T-cell (primary cell): ENCODE measurements around the gene TLR3. TPM values are rescaled to one million over a fixed set of nuclear protein-coding genes. Genes with fewer than 3 reads are reported as not detected.
A peak's percentile ranks its signal among the peaks of the same experiment; 100 is the strongest.

ENCODE experiments used
- ATAC-seq, 4 experiments: fragments of 200-7000 bp in 3 of 4; fragments of 150-1000 bp in 1 of 4; cut with Tn5 transposase; replicated peaks in 1 of 4; 1 replicate in 3 of 4; 2 replicates in 1 of 4; pipeline ENCODE4 v1.10.0; 2021; ENCODE audit warnings: moderate library complexity in 3 of 4, mild to moderate bottlenecking in 2 of 4, moderate number of reproducible peaks in 1 of 4
- CTCF ChIA-PET, 2 donors: fragments of 300-600 bp; sonication (Branson Sonifier 250); formaldehyde crosslinking; loops; one replicate each; lab custom pipeline; 2022; ENCODE audit warnings: antibody characterized with exemption in 2 of 2; lab: Charles Lee
- POLR2A ChIA-PET, 2 donors: fragments of 300-600 bp; sonication (Branson Sonifier 250); formaldehyde crosslinking; loops; one replicate each; lab custom pipeline; 2022; ENCODE audit warnings: antibody characterized with exemption in 2 of 2; lab: Charles Lee
- DNase-seq, 35 experiments: peaks; one replicate each; pipeline versions ENCODE4 v3.0.0 to v3.0.0-alpha.2; 2013 to 2023
- H3K27ac ChIP-seq: one replicate; pipeline ENCODE4 v1.5.1; 2013; ENCODE audit warnings: low read length
- H3K27me3 ChIP-seq, 2 experiments: replicated peaks in 1 of 2; 1 replicate in 1 of 2; 2 replicates in 1 of 2; pipeline versions ENCODE4 v1.6.1 to v1.7.0; 2013; ENCODE audit warnings: low read length in 1 of 2, mixed read lengths in 1 of 2; ENCODE audit not compliant: control insufficient read depth in 2 of 2, insufficient read depth in 2 of 2; ENCODE audit errors: extremely low read depth in 1 of 2
- H3K36me3 ChIP-seq, 2 donors: 1 replicate in 1 of 2; 2 replicates in 1 of 2; pipeline versions ENCODE4 v1.6.1 to v1.7.0; 2013; ENCODE audit warnings: low read length in 1 of 2; ENCODE audit not compliant: control insufficient read depth in 2 of 2, insufficient read depth in 1 of 2; ENCODE audit errors: extremely low read depth in 1 of 2
- H3K4me1 ChIP-seq, 2 experiments: 1 replicate in 1 of 2; 2 replicates in 1 of 2; pipeline versions ENCODE4 v1.6.1 to v1.7.0; 2013; ENCODE audit warnings: low read length in 2 of 2, mixed read lengths in 1 of 2; ENCODE audit not compliant: insufficient read depth in 2 of 2, control insufficient read depth in 1 of 2; ENCODE audit errors: extremely low read depth in 1 of 2
- H3K4me3 ChIP-seq, 2 donors: 1 replicate in 1 of 2; 2 replicates in 1 of 2; pipeline versions ENCODE4 v1.5.1 to v1.7.0; 2013; ENCODE audit warnings: mild to moderate bottlenecking in 2 of 2, low read length in 1 of 2, moderate library complexity in 1 of 2; ENCODE audit not compliant: control insufficient read depth in 1 of 2; ENCODE audit errors: extremely low read depth in 1 of 2
- H3K9me3 ChIP-seq: 2 replicates; pipeline ENCODE4 v1.7.0; 2013
- H3K27ac Mint-ChIP-seq, 2 donors: one replicate each; pipeline ENCODE4 v1.8.0; 2020 to 2021; ENCODE audit warnings: mild to moderate bottlenecking in 2 of 2, mixed read lengths in 2 of 2
- H3K27me3 Mint-ChIP-seq, 2 donors: one replicate each; pipeline ENCODE4 v1.8.0; 2021 to 2022; ENCODE audit warnings: mixed read lengths in 2 of 2
- H3K36me3 Mint-ChIP-seq: one replicate; pipeline ENCODE4 v1.8.0; 2021; ENCODE audit warnings: mixed read lengths
- H3K4me1 Mint-ChIP-seq, 3 donors: one replicate each; pipeline ENCODE4 v1.8.0; 2020 to 2022; ENCODE audit warnings: mixed read lengths in 3 of 3, mild to moderate bottlenecking in 1 of 3
- H3K4me3 Mint-ChIP-seq, 3 donors: one replicate each; pipeline ENCODE4 v1.8.0; 2020 to 2022; ENCODE audit warnings: mild to moderate bottlenecking in 3 of 3, mixed read lengths in 3 of 3, moderate library complexity in 3 of 3
- H3K9me3 Mint-ChIP-seq, 3 donors: one replicate each; pipeline ENCODE4 v1.8.0; 2020 to 2022; ENCODE audit warnings: mixed read lengths in 3 of 3
- WGBS: methylation state at CpG from one replicate; pipeline ENCODE4 v1.1.5; 2013; ENCODE audit warnings: missing lambda C conversion rate; ENCODE audit not compliant: insufficient coverage; 5-methylcytosine and 5-hydroxymethylcytosine counted together
- total RNA-seq, 35 experiments: library from RNA in 6 of 35; stranded (reverse) in 6 of 35; fragments of 120-200 nt in 1 of 35; gene quantifications; one replicate each; pipeline versions ENCODE4 v1.2.1 to v1.2.4 and lab custom pipeline; 2013 to 2026

Gene TLR3
- total RNA-seq, 5 donors from 2014 or later (not counting 1 experiment from before 2014, with no cell fraction given), result 0.82 to 2.9 (median 1.4) TPM

- POLR2A ChIA-PET, result no interaction called here
- no peaks in the 10 kb centered on the region for H3K9me3 Mint-ChIP-seq
These were observed 26.4 kb downstream of the TLR3 start for GRCh38 chr4:186095406-186095805.

GRCh38 chr4:186096681-186097165 is 27.8 kb downstream of the TLR3 start:
- Histone ChIP-seq H3K9me3 (no peaks in the 10 kb centered on the region), H3K4me3 (no peak overlapping the region), H3K27ac (no peak overlapping the region), H3K36me3 (no peaks in the 10 kb centered on the region), H3K4me1 (no peaks in the 10 kb centered on the region), H3K27me3 (peaks cover 0 to 9% of the 10 kb centered on the region in 2 experiments)
- ChIA-PET CTCF (no interaction called here), POLR2A (no interaction called here)
- Mint-ChIP-seq H3K9me3 (no peaks in the 10 kb centered on the region), H3K27me3 (peaks cover 12 to 18% of the 10 kb centered on the region in 2 donors), H3K4me1 (no peaks in the 10 kb centered on the region), H3K4me3 (no peak overlapping the region), H3K27ac (no peak overlapping the region), H3K36me3 (no peaks in the 10 kb centered on the region)
- DNase-seq (no peak), ATAC-seq (no peak)
- 82% methylated on average over 5 of the region's 9 CpGs for WGBS

More at GRCh38 chr4:186095406-186095805, 26.4 kb downstream of the TLR3 start:
- H3K36me3 ChIP-seq, result no peaks in the 10 kb centered on the region
- CTCF ChIA-PET, result no interaction called here
- H3K4me1 ChIP-seq, result no peaks in the 10 kb centered on the region
- Mint-ChIP-seq H3K36me3 (no peaks in the 10 kb centered on the region), H3K27ac (no peak overlapping the region), H3K27me3 (peaks cover 12 to 18% of the 10 kb centered on the region in 2 donors), H3K4me3 (no peak overlapping the region), H3K4me1 (no peaks in the 10 kb centered on the region)
- ATAC-seq (no peak), DNase-seq (no peak)
- H3K27me3 ChIP-seq, result peaks cover 0 to 6% of the 10 kb centered on the region in 2 experiments
- H3K4me3 ChIP-seq, result no peak overlapping the region
- H3K9me3 ChIP-seq, result no peaks in the 10 kb centered on the region
- no peak overlapping the region for H3K27ac ChIP-seq
- WGBS, result 86% methylated on average over 7 of the region's 13 CpGs

GRCh38 chr4:186097386-186097785 is 28.4 kb downstream of the TLR3 start:
- H3K4me1 ChIP-seq, result no peaks in the 10 kb centered on the region
- H3K36me3 ChIP-seq, result no peaks in the 10 kb centered on the region
- no CpG with 5 or more reads among the region's 5 CpGs for WGBS
- ChIA-PET POLR2A (no interaction called here), CTCF (no interaction called here)
- H3K9me3 Mint-ChIP-seq, result no peaks in the 10 kb centered on the region
- H3K27me3 Mint-ChIP-seq, result peaks cover 13 to 19% of the 10 kb centered on the region in 2 donors
- no peak overlapping the region for H3K27ac ChIP-seq
- H3K9me3 ChIP-seq, result no peaks in the 10 kb centered on the region
- H3K4me1 Mint-ChIP-seq, result no peaks in the 10 kb centered on the region
- no peak overlapping the region for H3K4me3 Mint-ChIP-seq
- H3K36me3 Mint-ChIP-seq, result no peaks in the 10 kb centered on the region
- no peak for ATAC-seq
- H3K27me3 ChIP-seq, result peaks cover 0 to 12% of the 10 kb centered on the region in 2 experiments
- no peak overlapping the region for H3K4me3 ChIP-seq
- no peak for DNase-seq
- H3K27ac Mint-ChIP-seq, result no peak overlapping the region

GRCh38 chr4:186102931-186103330 is 34.0 kb downstream of the TLR3 start:
- CTCF ChIA-PET, result no interaction called here

GRCh38 chr4:186104114-186104889 is 35.3 kb downstream of the TLR3 start, which contains the start of gene FAM149A:
TSS of gene FAM149A (plus strand) at chr4:186104704.
- H3K27ac Mint-ChIP-seq, result no peak within 1 kb of the TSS

More at GRCh38 chr4:186102931-186103330, 34.0 kb downstream of the TLR3 start:
- H3K4me3 ChIP-seq, result no peak overlapping the region
- ATAC-seq, result no peak
- POLR2A ChIA-PET, result no interaction called here
- H3K27me3 ChIP-seq, result peaks cover 8 to 40% of the 10 kb centered on the region in 2 experiments
- H3K27ac Mint-ChIP-seq, result no peak overlapping the region
- H3K4me1 Mint-ChIP-seq, result peaks cover 7 to 12% (median 8%) of the 10 kb centered on the region in 3 donors
- 93% methylated on average over 12 of the region's 12 CpGs for WGBS
- H3K27ac ChIP-seq, result no peak overlapping the region
- peaks cover 0 to 14% of the 10 kb centered on the region in 2 experiments for H3K4me1 ChIP-seq
- H3K36me3 Mint-ChIP-seq, result no peaks in the 10 kb centered on the region
- H3K36me3 ChIP-seq, result no peaks in the 10 kb centered on the region
- peaks cover 49 to 50% of the 10 kb centered on the region in 2 donors for H3K27me3 Mint-ChIP-seq
- DNase-seq, result no peak
- H3K9me3 Mint-ChIP-seq, result no peaks in the 10 kb centered on the region
- H3K9me3 ChIP-seq, result no peaks in the 10 kb centered on the region
- peak overlapping the region in 1 of 3 donors; percentile 65 for H3K4me3 Mint-ChIP-seq

GRCh38 chr4:186104890-186105646 is 36.1 kb downstream of the TLR3 start:
- peak overlapping the region; percentile 62 to 82 (median 82) for H3K4me3 Mint-ChIP-seq
- WGBS, result 2% methylated on average over 81 of the region's 83 CpGs
- ATAC-seq, result peak; percentile 45 to 57 (median 51)
- no peaks in the 10 kb centered on the region for H3K9me3 ChIP-seq
- H3K27ac ChIP-seq, result no peak overlapping the region
- H3K9me3 Mint-ChIP-seq, result no peaks in the 10 kb centered on the region
- H3K4me1 ChIP-seq, result peaks cover 0 to 14% of the 10 kb centered on the region in 2 experiments
- POLR2A ChIA-PET, result no interaction called here
- peaks cover 8 to 36% of the 10 kb centered on the region in 2 experiments for H3K27me3 ChIP-seq
- H3K4me1 Mint-ChIP-seq, result peaks cover 7 to 12% (median 8%) of the 10 kb centered on the region in 3 donors
- H3K4me3 ChIP-seq, result peak overlapping the region; percentile 28 to 34
- no peak overlapping the region for H3K27ac Mint-ChIP-seq
- peaks cover 55 to 62% of the 10 kb centered on the region in 2 donors for H3K27me3 Mint-ChIP-seq
- no peaks in the 10 kb centered on the region for H3K36me3 Mint-ChIP-seq
- DNase-seq, result peak in 5 of 35 experiments; percentile 1 to 16 (median 4)
- H3K36me3 ChIP-seq, result no peaks in the 10 kb centered on the region
- CTCF ChIA-PET, result no interaction called here

More at GRCh38 chr4:186104114-186104889, 35.3 kb downstream of the TLR3 start, which contains the start of gene FAM149A:
- Histone ChIP-seq H3K4me1 (peaks cover 0 to 14% of the 10 kb centered on the region in 2 experiments), H3K27ac (no peak within 1 kb of the TSS), H3K36me3 (no peaks in the 10 kb centered on the region), H3K9me3 (no peaks in the 10 kb centered on the region), H3K4me3 (peak within 1 kb of the TSS; percentile 28 to 34), H3K27me3 (peaks cover 8 to 36% of the 10 kb centered on the region in 2 experiments)
- no peaks in the 10 kb centered on the region for H3K36me3 Mint-ChIP-seq
- H3K9me3 Mint-ChIP-seq, result no peaks in the 10 kb centered on the region
- ChIA-PET POLR2A (no interaction called here), CTCF (no interaction called here)
- H3K4me3 Mint-ChIP-seq, result peak within 1 kb of the TSS; percentile 62 to 82 (median 82)
- WGBS, result 7% methylated on average over 46 of the region's 57 CpGs
- H3K4me1 Mint-ChIP-seq, result peaks cover 7 to 12% (median 8%) of the 10 kb centered on the region in 3 donors
- ATAC-seq (peak; percentile 84 to 91 (median 90)), DNase-seq (peak in 32 of 35 experiments; percentile 7 to 61 (median 30))
- H3K27me3 Mint-ChIP-seq, result peaks cover 59 to 60% of the 10 kb centered on the region in 2 donors
